CD4-positive, alpha-beta T cell treated with Interferon alpha-2 for 1 hour (primary cell): ENCODE measurements around the gene PRKAG2.

ENCODE experiments used
- DNase-seq, 2 donors: peaks; one replicate each; pipeline ENCODE4 v3.0.0-alpha.2; 2020 to 2022

PRKAG2 gene

GRCh38 chr7:151684408-151685175 is 192.3 kb downstream of the PRKAG2 start:
- DNase-seq: no peak

GRCh38 chr7:151683615-151684407 is 193.1 kb downstream of the PRKAG2 start:
- DNase-seq: no peak

DNA sequence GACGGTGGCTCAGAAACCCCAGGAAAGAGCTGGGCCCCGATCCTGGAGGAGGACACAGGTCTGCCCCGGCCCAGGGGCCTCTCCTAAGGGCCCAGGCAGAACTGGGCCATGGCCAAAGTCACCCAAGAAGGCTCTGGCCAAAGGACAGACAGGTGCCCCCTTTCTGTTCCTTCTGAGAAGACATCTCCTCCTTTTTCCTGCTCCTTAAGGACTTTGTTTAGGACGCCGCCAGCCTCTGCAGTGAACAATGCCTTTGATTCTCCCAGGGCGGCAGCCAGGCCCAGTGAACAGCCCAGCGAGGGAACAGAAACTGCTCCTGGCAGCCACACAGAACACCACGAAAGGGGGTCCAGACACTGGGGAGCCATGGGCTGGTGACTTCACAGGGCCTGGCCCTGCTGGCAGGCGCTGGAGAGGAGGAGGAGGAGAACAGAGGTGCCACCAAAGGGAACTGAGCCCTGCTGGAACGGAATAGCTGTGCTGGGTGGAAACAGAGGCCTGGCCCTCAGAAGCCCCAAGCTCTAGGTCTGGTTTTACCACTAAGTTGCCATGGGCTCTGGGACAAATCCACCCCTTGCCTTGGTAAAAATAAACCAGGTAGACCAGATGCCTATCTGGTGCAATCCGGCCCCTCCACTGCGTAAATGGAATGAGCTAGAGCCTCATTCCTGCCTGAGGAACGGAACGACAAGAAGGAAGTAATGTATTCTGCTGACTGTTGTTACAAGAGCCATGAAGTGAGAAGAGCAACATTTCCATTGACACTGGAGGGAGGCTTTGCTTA is 193.9 kb downstream of the PRKAG2 start:
- DNase-seq: no peak

- no peak for DNase-seq
Observed at GRCh38 chr7:151681726-151682125, 195.2 kb downstream of the PRKAG2 start.

GRCh38 chr7:151680810-151681209 is 196.1 kb downstream of the PRKAG2 start:
- no peak for DNase-seq

DNA sequence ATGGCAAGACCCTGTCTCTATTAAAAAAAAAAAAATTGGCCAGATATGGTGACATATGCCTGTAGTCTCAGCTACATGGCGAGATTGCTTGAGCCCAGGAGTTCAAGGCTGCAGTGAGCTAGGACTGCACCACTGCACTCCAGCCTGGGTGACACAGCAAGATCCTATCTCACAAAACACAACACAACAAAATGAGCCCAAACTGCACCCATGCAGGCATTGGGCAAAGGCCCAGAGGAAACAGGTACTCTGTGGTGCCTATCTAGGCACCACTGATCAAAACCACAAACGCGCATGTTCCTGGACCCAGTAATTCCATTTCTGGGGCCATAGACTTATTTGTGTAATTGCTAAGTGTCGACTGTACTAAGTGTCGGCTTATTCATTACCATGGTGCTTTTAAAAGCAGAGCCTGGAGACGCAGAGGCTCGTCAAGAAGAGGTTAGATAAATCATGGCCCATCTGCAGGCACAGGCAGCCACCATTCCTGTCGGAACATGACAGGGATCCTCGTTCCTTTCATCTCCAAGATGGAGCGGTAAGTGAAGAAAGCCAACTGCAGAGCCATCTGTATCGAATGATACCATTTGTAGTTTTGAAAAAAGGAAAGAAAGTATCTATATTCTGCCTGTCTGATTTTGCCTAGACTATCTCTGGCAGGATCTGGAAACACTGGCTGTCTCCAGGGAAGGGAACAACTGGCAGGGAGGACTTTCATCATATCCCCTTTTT is 196.9 kb downstream of the PRKAG2 start:
- DNase-seq: no peak

DNA sequence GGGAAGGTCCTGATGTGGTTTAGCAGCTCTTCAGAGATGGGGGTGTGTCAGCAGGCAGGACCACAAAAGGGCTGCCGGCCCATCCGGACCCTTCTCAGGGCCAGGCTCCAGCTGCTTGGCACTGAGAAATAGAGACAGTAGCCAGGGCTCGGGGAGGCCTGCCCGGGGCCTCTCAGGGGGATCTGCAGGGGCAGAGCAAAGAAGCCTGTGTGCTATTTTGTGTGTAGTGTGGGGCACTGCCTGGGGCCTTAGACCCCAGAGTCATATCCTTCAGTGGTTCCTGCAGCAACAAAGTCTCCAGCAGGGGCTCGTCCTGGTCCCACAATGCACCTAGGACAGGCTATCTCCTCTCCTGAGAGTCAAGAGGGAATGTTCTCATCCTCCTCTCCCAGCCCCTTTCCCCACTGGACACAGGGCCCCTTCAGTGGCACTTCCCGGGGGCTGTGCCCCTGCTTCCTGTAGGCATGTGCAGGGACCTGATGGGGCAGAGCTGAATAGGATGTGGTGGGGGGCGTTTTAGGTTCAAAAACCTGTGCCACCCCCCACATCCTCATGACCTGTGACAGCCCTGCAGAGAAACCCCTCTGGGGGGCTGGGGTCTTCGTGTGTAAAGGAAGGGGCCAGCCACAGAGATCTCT is 197.7 kb downstream of the PRKAG2 start:
- DNase-seq: no peak

- no peak for DNase-seq
Observed at GRCh38 chr7:151678227-151678604, 198.7 kb downstream of the PRKAG2 start.

GRCh38 chr7:151677581-151678226 is 199.2 kb downstream of the PRKAG2 start:
- DNase-seq: no peak

- no peak for DNase-seq
Observed at GRCh38 chr7:151676759-151677158, 200.2 kb downstream of the PRKAG2 start.

DNA sequence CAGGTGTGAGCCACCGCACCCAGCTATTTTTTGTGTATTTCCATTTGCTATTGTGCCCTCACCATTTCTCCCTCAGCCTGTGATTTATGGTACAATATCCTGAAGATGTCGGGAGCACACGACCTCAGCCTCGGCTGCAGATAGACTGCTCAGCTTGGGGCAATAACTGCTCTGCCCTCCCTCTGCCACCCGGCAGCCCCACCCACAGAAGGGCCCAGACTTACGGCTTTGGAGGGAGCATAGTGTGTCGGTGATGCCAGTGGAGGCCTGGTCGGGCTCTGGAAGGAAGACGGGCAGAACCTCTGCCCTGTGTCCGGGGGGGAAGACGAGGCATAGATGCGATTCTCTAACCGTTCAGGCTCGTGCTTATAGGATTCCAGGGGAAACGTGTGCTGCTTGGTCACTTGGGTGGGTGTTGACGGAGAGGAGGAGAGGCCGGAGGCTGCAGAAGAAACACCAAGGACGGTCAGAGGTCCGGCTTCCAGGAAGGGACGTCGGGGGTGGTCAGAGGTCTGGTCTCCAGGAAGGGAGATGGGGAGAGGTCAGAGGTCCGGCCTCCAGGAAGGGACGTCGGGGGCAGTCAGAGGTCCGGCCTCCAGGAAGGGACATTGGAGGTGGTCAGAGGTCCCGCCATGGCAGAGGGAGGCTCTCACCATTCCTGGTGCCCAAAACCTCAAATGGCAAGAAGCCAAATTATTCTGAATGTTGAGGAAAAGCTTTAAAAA is 201.6 kb downstream of the PRKAG2 start:
- DNase-seq: no peak

DNA sequence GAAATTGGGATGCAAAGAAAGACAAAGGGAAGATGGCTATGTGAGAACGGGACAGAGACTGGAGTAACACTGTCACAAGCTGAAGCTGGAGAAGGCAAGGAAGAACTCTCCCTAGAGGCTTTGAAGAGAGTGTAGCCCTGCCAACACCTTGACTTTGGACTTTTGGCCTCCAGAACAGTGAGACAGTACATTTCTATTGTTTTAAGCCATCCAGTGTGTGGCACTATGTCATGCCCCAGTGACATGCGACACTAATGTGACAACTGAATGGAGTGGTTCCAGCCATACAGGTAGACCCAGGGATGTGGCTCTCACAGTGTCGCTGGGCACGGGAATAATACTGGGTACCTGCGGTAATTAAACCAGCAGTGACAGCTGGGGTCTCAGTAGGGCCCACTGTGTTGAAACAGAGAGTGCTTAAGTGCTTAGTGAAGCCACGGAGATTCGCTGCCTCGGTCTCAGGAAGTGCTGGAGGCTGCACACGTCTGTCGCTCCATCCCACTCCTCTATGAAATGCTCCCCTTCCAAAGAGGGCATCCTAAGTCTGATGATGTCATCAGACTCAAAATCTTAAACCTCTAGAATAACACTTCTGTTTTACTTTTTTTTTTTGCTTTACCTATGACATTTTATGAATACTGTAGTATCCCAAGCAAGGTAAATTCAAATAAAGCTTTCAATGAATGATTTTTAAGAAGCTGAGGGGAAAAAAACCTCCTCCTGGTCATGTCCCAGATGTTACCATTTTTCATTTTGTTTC is 202.6 kb downstream of the PRKAG2 start:
- no peak for DNase-seq

- no peak for DNase-seq
Observed at GRCh38 chr7:151673216-151673615, 203.7 kb downstream of the PRKAG2 start.

GRCh38 chr7:151672716-151673115 is 204.2 kb downstream of the PRKAG2 start:
- no peak for DNase-seq

- DNase-seq: no peak
Observed at GRCh38 chr7:151671514-151671913, 205.4 kb downstream of the PRKAG2 start.

DNA sequence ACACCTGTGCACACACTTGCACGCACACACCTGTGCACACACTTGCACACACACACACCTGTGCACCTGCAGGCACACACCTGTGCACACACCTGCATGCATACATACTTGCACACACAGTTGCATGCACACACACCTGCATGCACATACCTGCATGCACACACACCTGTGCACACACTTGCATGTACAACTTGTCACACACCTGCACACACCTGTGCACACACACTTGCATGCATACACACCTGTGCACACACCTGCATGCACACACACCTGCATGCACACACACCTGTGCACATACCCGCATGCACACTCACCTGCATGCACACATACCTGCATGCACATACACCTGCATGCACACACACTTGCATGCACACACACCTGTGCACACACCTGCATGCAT is 207.2 kb downstream of the PRKAG2 start:
- no peak for DNase-seq

GRCh38 chr7:151666886-151667285 is 210.0 kb downstream of the PRKAG2 start:
- no peak for DNase-seq

DNA sequence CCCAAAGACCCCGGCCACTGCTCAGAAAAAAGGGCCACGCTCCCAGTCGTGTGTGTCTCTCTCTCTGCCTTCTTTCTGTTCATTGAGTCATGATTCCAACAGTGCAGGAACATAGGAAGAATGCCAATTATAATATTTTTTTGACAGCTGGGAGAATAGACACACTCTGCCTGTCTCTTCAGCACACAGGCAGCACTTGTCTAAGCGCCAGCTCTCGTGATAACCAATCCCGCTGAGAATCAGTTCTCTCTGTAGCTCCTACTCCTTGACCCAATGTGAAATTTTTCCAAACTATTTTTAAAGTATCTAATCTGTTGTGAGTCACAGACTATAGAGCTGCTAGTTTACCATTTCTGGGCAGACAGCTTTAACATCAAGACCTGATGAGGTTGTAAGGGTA is 211.5 kb downstream of the PRKAG2 start:
- no peak for DNase-seq

GRCh38 chr7:151664268-151664667 is 212.6 kb downstream of the PRKAG2 start:
- DNase-seq: no peak

- DNase-seq: no peak
Observed at GRCh38 chr7:151663382-151664100, 213.4 kb downstream of the PRKAG2 start.
